Measurements from ENCODE around the gene TOM1L2.

- no peak for TF ChIP-seq EZH2phosphoT487 (IDR thresholded peaks at IDR 0.05; ENCODE audit: insufficient read depth, low read depth)
- no peak for TF ChIP-seq EZH2 (IDR thresholded peaks at IDR 0.05; ENCODE audit: insufficient read depth, poor library complexity, severe bottlenecking)
Measured at GRCh38 chr17:17943281-17943984, 28.8 kb downstream of the TOM1L2 start.
